EH (cell line): ENCODE data around the gene SLC38A5.
"Not testable (repeated sequence)": the region's sequence is repeated elsewhere in the genome, so short reads cannot be mapped to it uniquely, and the experiment has no call there.

Experiments
- DNase-seq: peaks from one replicate; pipeline ENCODE4 v3.0.0-alpha.2; 2015; ENCODE audit warnings: low read depth

SLC38A5 gene

DNA sequence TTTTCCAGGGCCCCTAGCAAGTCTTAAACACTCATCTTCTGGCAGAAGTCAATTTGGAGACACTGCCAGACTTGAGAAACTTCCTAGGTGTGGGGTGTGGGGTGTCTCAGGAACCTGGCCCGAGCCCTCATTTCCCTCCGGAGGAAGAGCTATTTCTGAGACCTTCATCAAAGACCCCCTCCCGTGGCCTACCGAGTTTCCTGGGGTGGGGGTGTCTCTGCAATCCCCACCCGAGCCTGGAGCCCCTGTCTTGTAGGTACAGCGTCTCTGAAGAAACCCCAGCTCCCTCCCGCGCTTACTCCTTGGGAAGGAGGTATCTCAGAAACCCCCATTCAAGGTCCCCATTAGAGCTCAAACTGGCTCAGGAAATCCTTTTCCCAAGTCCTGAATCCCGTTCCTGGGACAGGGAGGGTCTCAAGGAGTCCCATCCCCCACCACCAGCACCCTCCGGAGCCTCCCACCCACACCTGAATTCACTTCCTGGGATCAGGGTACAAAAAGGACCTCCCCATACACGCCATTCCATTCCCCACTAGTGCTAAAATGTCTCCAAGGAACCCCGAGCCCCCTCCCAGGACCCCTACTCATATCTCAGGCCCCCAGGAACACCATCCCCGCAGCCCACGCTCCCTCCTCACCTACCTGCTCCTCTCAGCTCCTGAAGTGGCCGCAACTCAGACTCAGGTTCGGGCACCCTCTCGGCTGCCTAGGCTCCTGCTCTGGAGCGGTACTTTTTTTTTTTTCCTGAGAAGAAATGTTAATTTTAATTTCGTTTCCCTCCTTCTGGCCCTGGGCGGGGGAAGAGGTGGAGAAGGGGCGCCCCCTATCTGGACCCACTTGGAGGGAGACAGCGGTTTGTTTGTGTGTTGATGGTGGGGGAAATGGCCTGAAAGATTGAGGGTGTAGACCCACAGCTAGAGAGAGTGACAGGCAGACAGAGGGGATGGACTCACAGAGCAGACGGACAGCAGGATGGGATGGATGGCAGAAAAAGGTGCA, 1.1 kb downstream of the SLC38A5 start:
- no peak for DNase-seq

DNA sequence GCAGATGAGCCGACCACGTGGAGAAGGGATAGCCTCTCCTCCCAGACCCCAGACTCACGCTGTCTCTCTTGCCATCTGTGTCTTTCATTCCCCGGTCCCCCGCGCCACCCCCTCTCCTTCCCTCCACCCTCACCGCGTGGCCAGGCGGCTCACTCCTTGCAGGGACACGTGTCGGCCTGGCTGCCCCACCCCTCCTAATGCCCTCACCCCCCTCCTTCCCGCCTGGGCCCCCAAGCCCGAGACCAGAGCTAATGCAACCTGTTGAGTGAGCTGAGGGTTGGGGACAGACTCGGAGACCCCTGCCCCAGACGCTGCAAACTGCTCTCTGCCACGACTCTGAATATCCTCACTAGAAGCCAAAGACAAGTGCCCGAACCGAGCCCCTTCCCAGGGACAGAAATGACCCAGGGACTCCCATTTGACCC, 1.8 kb downstream of the SLC38A5 start:
- no peak for DNase-seq

DNA sequence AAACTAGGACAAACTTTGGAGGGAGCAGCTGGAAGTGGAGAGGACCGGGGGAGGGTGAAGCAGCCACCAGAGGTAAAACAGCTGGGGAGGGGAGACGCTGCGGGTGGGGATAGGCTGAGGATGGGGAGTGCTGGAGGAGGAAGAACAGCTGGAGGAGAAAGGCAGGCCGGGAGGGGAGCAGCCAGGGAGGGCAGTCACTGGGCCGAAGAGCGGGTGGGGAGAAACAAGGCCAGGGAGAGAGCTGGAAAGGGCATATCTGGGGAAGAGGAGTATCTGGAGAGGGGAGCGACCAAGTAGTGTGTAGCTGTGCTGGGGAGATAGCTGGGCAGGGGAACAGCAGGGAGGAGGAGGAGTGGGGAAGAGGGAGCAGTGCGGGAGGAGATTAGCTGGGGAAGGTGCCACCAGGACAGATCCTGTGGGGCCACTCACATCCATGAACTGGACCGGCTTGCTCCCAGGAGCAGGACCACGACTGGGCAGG, 2.7 kb downstream of the SLC38A5 start:
- DNase-seq: no peak

DNA sequence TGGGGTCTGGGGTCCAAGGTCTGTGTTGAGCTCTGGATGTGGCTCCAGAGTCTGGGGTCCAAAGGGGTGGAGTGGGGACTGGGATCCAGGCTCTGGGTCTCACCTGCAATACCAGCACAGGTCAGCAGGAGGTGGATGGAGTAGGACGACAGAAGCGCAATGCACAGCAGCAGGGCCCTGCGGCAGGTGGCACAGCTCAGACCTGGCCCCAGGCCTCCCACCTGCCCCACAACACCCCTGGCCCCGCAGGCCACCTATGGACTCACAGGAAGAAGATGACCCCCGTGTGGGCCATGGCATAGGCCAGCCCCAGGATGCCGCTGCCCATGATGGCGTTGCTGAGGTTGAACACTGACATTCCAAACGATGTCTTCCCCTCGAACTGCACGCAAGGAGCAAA, 3.4 kb downstream of the SLC38A5 start:
- no peak for DNase-seq

DNA sequence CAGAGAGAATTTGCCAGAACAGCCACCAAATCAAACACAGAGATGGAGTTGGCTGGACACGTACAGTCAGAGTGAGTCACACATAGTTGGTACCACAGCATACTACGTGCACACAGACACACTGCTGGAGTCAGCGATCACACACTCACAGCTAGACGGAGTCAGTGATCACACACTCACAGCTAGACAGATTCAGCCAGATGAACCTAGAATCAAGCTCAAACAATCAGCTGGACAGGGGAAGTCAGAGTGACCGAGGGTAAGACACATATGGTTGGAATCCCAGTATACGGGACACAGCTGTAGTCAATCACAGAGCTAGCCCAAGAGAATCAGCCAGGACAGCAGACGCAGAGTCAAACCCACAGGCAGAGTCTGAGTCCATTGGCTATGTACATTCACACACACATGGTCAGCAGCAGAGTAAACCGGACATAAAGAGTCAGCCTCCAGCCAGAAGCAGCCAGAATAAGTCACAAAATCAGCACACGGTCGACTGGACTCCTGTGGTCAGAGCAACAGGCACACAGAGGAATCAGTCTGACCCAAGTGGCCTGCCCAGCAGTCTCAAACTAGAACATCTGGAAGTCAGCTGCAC, 4.6 kb downstream of the SLC38A5 start:
- peak; percentile 90 for DNase-seq

DNA sequence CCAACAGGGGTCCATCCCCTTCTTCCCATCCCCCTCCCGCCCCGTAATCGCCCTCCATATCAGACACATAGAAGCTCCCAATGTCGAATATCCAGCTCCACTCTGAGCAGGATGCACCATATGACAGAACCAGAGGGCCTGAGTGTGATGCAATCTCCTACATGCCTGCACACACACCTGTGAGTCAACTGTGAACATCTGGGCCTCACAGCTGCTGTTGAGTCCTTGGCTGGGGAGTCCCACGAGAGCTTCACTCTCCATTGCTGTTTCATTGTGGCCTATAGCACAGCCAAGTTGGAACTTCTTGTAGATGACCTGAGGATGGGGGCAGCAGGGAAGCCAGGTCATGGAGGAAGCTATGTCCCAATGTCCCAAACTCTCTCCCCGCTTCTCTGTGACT, 8.2 kb downstream of the SLC38A5 start:
- no peak for DNase-seq

DNA sequence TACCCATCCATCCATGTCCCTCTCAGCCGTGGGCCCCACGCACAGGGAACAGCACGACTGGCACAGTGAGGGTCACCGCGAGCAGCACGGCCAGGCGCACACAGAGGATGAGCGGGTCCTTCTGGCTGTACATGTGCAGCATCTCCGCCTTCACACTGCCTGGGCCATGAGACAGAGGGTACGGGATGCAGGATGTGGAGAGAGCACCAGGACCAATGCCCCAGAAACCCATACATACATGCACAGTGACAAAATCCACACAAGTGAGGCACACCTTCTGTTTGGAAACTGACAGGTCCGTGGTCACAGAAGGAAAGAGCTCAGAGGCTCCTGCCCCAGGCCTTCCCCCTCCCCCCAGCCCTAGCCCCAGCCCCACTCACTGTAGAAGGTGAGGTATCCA, 9.5 kb downstream of the SLC38A5 start:
- DNase-seq: no peak

DNA sequence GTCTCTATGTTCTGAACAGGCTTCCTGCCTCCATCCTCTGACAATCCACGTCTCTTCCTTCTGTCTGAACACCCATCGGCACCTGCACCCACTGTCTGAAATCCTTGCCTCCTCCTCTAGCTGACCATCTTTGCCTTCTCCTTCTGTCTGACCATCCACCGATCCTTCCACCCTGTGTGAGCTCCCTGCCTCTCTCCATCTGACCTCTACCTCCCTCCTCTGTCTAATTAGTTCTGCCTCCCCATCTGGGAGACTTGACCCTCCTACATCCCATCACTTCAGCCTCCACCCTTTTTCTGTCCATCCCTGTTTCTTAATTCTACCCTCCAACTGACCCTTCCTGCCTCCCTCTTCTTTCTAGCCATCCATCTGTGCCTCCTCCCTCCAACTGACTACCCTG, 10.0 kb downstream of the SLC38A5 start:
- no peak for DNase-seq

DNA sequence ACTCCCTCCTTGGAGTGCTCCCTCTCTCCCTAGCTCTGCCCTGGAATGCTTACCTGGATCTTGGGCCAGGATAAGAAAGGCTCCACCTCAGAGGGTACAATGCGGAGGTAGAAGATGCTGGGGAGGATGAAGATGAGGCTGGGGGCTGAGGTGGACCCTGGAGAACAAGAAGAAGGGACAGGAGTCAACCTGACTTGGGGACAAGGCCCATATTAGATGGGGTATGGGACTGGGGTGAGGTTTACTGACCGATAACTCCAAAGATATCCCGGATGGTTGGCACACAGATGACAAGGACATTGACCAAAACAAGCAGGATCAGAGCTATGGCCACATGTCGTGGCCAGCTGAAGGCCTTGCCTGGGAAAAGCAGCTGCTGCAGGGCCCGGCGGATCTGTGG, 10.6 kb downstream of the SLC38A5 start:
- no peak for DNase-seq

DNA sequence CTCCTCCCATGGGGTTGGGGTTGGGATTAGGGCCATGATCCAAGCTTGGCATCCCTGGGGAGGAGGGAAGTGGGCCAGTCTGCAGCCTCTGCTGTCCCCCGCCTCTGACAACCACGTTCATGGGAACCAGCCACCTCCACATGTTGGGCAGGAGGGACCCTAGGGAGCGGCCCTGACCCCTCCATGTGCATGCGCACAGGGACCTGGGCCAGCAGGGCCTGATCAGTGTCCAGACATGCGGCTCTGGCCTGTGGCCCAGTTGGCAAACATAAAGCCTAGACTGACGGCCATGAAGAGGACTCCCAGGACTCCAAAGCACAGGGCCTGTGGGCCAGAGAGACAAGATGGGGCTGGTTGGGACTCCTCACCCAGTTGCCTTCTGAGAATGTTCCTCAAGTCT, 11.3 kb downstream of the SLC38A5 start:
- DNase-seq: no peak

DNA sequence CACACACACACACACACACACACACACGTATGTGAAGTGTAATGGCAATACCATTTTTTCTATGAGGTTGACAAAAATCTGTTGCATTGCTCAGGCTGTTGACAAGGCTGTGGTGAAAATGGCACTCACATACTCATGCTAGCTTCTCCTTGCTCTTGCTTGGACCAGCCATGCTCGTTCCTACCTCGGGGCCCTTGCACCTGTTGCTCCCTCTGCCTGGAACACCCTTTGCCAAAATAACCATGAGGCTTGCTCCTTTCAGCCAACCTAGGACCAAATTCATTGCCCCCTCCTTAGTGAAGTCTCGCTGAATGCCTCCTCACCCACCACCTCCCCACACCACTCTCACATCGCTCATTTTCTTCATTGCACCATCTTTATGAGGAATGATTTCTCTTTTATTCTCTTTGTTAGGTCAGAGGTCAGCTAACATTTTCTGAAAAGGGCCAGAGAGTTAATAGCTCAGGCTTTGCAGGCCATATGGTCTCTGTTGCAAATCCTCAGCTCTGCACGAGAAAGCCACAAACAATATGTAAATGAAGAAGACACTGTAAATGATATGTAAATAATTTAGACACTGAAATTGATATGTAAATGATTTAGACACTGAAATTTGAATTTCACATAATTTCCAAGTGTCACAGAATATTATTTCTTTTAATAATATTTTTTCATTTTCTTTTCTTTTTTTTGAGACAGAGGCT, 13.3 kb downstream of the SLC38A5 start:
- DNase-seq: no peak

DNA sequence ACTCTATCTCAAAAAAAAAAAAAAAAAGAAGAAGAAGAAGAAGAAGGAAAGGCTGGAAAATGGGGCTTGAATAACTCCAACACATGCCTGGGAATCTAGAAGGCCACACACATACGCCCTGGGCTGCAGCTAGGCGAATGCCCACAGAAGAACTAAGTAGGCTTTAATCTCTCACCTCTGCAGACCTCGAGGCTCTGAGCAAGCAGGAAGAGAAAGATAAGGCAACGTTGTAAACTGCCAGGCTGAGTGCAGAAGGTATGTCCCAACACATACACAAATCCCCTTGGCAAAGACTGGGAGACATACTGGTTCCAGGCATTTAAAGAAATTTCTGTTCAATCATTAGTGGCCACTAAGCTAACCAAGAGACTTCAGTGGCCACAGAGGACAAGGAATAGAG, 18.4 kb downstream of the SLC38A5 start:
- DNase-seq: no peak

DNA sequence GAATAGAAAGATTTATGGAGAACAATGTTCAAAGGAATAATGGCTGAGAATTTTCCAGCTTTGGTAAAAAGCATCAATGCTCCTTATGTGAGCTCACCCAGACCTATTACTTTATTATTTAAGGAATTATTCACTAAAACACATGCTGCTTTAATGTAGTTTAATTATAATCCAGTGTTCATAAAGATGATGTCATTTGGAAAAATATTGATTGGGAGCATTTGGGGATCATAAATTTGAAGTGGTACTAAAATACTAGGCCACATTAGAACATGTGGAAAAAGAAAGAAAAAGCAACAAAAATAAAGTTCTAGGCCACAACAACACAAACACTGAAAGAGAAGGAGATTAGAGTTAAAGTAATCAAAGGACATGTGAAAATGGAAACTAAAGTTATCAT, 20.0 kb downstream of the SLC38A5 start:
- no peak for DNase-seq

DNA sequence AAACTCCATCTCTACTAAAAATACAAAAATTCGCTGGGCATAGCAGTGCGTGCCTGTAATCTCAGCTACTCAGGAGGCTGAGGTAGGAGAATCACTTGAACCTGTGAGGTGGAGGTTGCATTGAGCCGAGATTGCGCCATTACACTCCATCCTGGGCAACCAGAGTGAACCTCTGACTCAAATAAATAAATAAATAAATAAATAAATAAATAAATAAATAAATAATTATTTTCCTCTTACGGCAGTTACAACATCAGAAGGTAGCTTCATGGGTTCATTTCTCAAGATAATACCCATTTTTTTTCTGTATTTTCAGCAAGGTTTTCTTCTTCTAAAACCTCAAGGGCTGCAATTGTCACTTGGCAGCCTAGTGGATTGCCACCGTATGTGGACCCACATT, 22.9 kb downstream of the SLC38A5 start:
- DNase-seq: not testable (repeated sequence)

DNA sequence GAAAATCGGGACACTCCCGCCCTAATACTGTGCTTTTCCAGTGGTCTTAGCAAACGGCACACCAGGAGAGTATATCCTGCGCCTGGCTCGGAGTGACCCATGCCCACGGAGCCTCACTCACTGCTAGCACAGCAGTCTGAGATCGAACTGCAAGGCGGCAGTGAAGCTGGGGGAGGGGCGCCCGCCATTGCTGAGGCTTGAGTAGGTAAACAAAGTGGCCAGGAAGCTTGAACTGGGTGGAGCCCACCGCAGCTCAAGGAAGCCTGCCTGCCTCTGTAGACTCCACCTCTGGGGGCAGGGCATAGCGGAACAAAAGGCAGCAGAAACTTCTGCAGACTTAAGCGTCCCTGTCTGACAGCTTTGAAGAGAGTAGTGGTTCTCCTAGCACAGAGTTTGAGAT, 36.3 kb downstream of the SLC38A5 start:
- not testable (repeated sequence) for DNase-seq

DNA sequence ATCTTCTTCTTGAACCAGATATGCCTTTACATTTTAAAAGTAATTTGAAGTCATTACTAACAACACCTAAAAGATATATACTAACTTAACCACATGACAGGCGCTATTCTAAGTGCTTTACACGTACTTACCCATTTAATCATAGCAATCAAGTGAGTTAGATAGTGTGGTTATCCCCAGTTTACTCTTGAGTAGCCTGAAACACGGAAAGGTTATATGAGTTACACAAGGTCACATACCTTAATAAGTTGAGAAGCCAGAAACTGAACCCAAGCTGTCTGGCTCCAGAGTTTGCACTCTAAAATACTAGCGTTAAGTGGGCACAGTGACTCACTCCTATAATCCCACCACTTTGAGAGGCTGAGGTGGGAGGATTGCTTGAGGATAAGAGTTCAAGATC, 39.9 kb downstream of the SLC38A5 start:
- DNase-seq: peak; percentile 4

DNA sequence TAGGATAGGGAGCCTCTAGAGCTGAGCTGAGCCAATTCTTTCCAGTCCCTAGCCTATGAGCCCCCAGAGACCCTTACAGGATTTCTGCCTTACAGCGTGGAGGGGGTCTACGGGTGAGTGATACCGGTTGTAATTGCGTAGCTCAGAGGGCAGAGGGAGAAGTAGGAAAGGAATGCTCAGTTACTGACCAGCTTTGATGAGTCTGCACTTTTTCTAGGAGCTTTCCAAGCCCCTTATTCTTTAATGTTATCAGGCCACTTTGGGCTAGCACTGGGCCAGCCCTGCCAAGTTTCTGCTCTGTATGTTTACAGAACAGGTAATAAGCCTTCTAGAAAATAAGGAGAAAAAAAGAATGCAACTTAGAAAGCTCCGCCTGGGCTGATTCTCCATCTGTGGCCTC, 40.5 kb downstream of the SLC38A5 start:
- not testable (repeated sequence) for DNase-seq

DNA sequence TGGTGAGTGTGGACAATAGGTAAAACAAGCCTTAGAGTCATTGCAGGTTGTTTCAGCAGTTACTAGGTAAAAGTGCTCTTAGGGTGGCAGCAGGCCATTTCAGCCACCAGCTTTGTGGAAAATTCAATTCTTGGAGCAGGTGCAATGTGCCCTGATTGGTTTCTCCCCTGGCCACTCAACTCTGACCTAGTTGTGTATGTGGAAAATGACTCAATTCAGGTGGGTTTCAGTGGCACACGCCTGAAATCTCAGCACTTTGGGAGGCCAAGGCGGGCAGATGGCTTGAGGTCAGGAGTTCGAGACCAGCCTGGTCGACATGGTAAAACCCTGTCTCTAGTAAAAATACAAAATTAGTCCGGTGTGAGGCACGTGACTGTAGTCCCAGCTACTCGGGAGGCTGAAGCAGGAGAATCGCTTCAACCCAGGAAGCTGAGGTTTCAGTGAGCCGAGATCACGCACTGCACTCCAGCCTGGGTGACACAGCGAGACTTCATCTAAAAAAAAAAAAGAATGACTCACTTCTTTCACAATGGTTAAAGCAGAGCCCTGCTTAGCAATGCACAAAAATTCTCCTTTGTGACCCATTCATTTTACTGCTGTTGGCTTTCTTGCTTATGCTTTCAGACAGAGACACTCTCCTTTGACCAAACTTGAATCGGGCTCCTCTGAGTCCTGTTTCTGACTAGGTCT, 42.9 kb downstream of the SLC38A5 start:
- not testable (repeated sequence) for DNase-seq

DNA sequence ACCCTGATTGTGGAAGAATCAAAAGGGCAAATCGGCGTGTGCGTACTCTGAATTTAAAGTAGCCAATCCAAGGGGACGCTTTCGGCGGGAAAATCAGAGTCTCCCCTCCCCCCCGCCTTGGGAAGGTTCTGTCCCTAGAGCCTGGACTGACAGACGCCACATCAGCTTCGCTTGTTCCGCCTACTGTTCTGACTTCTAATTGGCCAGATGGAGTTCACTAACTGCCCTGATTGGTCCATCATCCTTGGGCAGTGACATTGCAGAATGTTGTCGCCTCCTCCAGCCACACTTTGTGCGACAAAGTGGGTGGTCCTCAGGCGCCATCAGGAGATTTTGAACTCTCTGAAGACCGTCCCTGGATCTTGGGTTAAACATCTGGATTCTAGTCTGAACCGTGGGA, 58.2 kb downstream of the SLC38A5 start, which contains the start of gene SSX4B:
SSX4B (minus strand) TSS at position 101 of the 400 bp plus-strand sequence. CDS start 588 bp downstream, outside the sequence.
- not testable (repeated sequence) for DNase-seq
